GM12891 (cell line): ENCODE data around the gene RPS21.

ENCODE experiments used
- POLR2A ChIP-seq: IDR thresholded peaks from 2 replicates; pipeline ENCODE4 v1.6.1; 2011; ENCODE audit warnings: low read depth, low read length, control low read depth
- POLR2AphosphoS5 ChIP-seq: IDR thresholded peaks from 2 replicates; pipeline ENCODE4 v1.6.1; 2011; ENCODE audit warnings: low read depth, low read length, control low read depth
- TAF1 ChIP-seq: IDR thresholded peaks from 2 replicates; pipeline ENCODE4 v1.6.1; 2011; ENCODE audit warnings: low read depth, low read length, control low read depth

DNA sequence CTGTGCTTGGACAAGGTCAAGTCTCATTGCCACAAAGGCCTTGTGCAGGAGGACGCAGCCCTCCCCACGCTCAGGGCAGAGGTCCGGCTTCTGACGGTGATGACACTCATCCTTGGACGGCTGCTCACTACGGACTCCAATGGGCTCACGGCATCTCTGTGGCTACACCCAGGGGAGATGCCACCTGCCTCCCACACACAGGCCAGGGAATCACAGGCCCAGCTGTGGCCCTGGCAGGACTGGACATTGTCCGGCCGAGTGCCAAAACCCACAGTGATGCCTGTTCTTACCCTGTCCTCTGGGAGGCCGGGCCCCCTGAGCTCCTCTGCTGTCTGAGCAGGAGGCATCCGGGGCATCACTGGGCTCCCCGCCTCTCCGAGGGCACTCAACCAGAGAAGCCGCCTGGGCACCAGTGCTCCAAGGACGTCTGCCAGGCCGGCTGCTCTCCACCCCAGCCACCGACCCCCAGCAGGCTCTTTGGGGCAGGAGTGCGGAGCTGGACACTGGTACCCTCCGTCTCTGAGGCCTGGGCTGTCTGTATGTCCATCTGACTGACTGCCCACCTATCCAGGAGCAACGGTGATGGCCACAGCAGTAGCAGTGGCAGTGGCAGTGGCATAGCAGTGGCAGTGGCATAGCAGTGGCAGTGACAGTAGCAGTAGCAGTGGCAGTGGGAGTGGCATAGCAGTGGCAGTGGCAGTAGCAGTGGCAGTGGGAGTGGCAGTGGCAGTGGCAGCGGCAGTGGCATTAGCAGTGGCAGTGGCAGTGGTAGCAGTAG is 38.6 kb downstream of the RPS21 start:
- no peak for TF ChIP-seq TAF1
- TF ChIP-seq POLR2A: no peak
- TF ChIP-seq POLR2AphosphoS5: no peak
